Activated T-cell treated with anti-CD3 and anti-CD28 coated beads, Interleukin-2, amount 50 U/mL, for 72 hours (primary cell): ENCODE results near the gene CNNM3. TPM values are rescaled to one million over a fixed set of nuclear protein-coding genes. Genes with fewer than 3 reads are reported as not detected.
A peak's percentile ranks its signal among the peaks of the same experiment; 100 is the strongest.

ENCODE experiments used
- ATAC-seq, 2 donors: fragments of 150-1000 bp; cut with Tn5 transposase; replicated peaks in 1 of 2; 2 replicates each; pipeline ENCODE4 v1.10.0; 2021; ENCODE audit warnings: moderate library complexity in 2 of 2, mild to moderate bottlenecking in 1 of 2
- DNase-seq, 2 donors: peaks; one replicate each; pipeline ENCODE4 v3.0.0; 2021 to 2022; ENCODE audit warnings: mixed read lengths in 1 of 2
- H3K27ac Mint-ChIP-seq: one replicate; pipeline ENCODE4 v1.8.0; 2022; ENCODE audit warnings: mild to moderate bottlenecking, moderate library complexity, mixed read lengths
- H3K27me3 Mint-ChIP-seq: one replicate; pipeline ENCODE4 v1.8.0; 2022; ENCODE audit warnings: low read depth, mixed read lengths
- H3K36me3 Mint-ChIP-seq, 2 donors: one replicate each; pipeline ENCODE4 v1.8.0; 2022; ENCODE audit warnings: mixed read lengths in 2 of 2, mild to moderate bottlenecking in 1 of 2; ENCODE audit not compliant: insufficient read depth in 2 of 2
- H3K4me1 Mint-ChIP-seq: one replicate; pipeline ENCODE4 v1.8.0; 2022; ENCODE audit warnings: low read depth, mixed read lengths
- H3K4me3 Mint-ChIP-seq, 2 donors: one replicate each; pipeline ENCODE4 v1.8.0; 2022; ENCODE audit warnings: mild to moderate bottlenecking in 2 of 2, mixed read lengths in 2 of 2, moderate library complexity in 2 of 2
- H3K9me3 Mint-ChIP-seq, 2 donors: one replicate each; pipeline ENCODE4 v1.8.0; 2022; ENCODE audit warnings: mixed read lengths in 2 of 2
- total RNA-seq, 2 donors: library from RNA; stranded (reverse); gene quantifications; one replicate each; pipeline ENCODE4 v1.2.3, GENCODE V29; 2022

Gene CNNM3
- total RNA-seq, 2 donors from 2014 or later: 20.7 to 27.9 TPM

DNA sequence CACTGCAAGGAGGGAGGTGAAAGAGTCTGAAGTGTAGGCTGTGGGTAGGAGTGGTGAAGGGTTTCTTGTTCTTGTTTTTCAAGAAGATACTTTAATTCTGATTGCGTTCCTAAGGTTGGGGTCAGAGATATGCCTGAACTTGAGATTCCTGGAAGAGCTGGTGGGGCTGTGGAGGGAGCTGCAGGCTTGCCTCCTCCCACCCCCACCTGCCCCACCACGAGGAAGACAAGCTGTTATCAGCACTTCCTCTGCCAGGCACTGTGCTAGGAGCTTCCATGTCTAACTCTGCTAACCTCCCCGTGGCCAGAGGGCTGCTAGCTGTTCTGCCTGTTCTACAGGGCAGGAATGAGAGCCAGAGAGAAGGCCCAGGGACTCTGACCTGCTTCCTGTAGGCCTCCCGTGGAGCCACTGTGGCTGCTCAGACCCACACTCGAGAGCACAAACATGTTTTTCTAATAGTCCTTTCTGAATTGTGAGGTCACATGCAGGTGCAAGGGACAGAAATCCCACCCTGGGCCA is 14.0 kb downstream of the CNNM3 start:
- ATAC-seq (no peak), DNase-seq (no peak)
- Mint-ChIP-seq H3K27ac (peak overlapping the region; percentile 74), H3K27me3 (no peaks in the 10 kb centered on the region), H3K36me3 (peaks cover 4 to 17% of the 10 kb centered on the region in 2 donors), H3K9me3 (no peaks in the 10 kb centered on the region), H3K4me3 (no peak overlapping the region), H3K4me1 (no peaks in the 10 kb centered on the region)

DNA sequence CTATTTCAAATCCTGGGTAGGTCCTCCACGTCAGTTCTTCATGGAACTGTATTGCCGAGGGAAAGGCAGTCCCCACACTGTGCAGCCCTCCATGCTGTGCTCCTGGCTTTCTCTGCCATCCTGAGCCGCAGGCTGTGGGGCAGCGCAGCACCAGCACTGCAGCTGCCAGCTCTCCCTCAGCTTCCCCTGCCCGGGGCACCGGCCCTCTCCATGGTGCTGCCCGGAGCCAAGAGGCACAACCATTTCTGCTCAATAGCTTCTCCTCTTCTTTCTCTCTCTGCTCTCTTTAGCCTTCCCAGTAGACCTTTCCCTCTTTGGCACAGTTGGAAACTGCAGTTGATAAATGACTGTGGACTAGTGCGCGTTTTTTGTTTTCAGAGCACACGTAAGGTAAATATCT is 15.6 kb downstream of the CNNM3 start:
- Mint-ChIP-seq H3K27me3 (no peaks in the 10 kb centered on the region), H3K4me1 (no peaks in the 10 kb centered on the region), H3K9me3 (no peaks in the 10 kb centered on the region), H3K36me3 (peaks cover 4 to 17% of the 10 kb centered on the region in 2 donors), H3K27ac (no peak overlapping the region), H3K4me3 (no peak overlapping the region)
- DNase-seq: no peak
- no peak for ATAC-seq

DNA sequence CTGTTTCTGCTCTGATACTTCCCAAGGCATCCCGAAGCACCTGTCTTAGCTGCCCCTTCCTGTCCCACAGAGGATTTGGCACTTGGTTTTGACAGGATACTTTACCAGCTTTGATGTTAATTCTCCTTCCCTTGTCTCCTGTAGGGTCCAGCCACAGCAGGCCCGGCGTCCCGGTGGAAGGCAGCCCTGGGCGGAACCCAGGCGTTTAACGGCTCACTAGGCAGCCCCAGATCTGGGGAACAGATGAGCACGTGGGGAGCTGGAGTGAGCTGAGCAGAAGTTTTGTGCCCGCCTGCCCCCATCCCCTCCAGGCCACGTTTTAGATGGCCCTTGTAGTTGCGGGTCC is 16.3 kb downstream of the CNNM3 start:
- DNase-seq (no peak), ATAC-seq (no peak)
- no peak overlapping the region for H3K27ac Mint-ChIP-seq
- H3K27me3 Mint-ChIP-seq: no peaks in the 10 kb centered on the region
- H3K9me3 Mint-ChIP-seq: no peaks in the 10 kb centered on the region
- no peaks in the 10 kb centered on the region for H3K4me1 Mint-ChIP-seq
- H3K36me3 Mint-ChIP-seq: peaks cover 4 to 17% of the 10 kb centered on the region in 2 donors
- H3K4me3 Mint-ChIP-seq: no peak overlapping the region

DNA sequence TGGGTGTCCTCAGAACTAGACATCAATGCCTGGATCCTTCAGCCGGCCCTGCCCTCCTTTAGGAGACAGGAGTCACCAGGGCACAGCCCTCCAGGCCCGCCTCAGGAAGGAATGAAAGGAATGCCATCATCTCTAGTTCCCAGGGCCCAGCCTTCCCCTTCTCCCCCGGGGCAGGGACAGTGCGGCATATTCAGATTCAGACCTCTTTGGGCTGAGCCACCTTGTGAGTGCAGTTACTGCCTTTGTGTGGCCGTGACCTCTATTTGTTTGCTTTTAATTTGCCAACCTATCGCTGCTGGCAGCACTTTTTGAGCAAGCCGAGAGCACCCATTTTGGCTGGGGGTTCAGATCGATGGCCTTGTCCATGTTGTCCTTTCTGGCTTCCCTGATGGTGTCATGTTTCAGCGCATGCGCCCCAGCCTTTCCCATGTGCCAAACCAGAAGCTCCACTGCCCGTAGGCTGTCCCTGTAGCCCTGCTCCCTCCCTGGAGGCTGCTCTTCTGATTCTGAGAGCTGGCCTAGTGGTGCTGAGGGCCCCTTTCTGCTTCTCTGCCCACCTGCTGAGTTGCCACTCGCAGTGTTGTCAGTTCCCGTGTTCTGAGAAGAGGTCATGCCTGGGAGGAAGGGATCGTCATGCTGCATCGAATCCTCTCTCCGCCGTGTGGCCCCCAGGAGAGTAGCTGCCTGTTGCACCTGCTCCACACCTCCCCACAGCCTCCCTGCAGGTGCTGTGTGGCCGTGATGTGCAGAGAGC is 16.9 kb downstream of the CNNM3 start:
- Mint-ChIP-seq H3K27me3 (no peaks in the 10 kb centered on the region), H3K4me1 (no peaks in the 10 kb centered on the region), H3K27ac (no peak overlapping the region), H3K4me3 (no peak overlapping the region), H3K9me3 (no peaks in the 10 kb centered on the region), H3K36me3 (peaks cover 4 to 17% of the 10 kb centered on the region in 2 donors)
- no peak for DNase-seq
- no peak for ATAC-seq

DNA sequence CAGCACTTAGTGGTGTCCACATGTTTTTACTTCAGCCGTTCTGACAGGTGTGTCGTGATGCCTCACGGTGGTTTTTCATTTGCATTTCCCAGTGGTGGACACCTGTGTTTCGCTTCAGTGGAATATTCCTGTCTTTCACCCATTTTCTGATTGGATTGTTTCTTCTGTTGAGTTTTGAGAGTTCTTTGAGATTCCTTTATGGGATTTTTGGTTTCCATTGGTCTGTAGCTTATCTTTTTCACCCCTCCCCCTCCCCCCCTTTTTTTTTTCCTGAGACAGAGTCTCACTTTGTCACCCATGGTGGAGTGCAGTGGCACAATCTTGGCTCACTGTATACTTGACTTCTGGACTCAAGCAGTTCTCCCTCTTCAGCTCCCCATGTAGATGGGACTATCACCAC is 19.8 kb downstream of the CNNM3 start:
- Mint-ChIP-seq H3K4me3 (no peak overlapping the region), H3K4me1 (peaks cover 13% of the 10 kb centered on the region), H3K9me3 (no peaks in the 10 kb centered on the region), H3K27me3 (no peaks in the 10 kb centered on the region), H3K36me3 (peaks cover 0 to 5% of the 10 kb centered on the region in 2 donors), H3K27ac (no peak overlapping the region)
- DNase-seq (no peak), ATAC-seq (no peak)

DNA sequence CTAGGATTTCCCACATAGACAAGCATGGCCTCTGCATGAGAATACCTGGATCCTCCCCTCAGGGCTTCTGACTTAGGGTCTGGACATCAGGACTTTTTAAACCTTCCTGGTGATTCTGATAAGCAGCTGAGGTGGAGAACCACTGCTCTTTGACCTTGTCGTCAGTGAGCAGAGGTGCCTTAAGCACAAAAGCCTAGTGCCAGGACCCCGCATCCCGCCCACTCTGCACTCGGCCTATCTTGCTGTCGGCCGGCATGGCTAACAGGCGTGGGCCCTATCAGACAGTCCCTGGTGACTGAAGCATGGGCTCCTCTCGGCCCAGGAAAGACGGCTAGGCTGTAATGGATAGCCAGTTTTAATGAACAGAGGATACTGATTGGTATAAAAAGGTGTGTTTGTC is 21.5 kb downstream of the CNNM3 start:
- peaks cover 2% of the 10 kb centered on the region in 2 donors for H3K36me3 Mint-ChIP-seq
- DNase-seq: no peak
- no peak for ATAC-seq
- no peak overlapping the region for H3K4me3 Mint-ChIP-seq
- no peak overlapping the region for H3K27ac Mint-ChIP-seq
- no peaks in the 10 kb centered on the region for H3K27me3 Mint-ChIP-seq
- no peaks in the 10 kb centered on the region for H3K9me3 Mint-ChIP-seq
- H3K4me1 Mint-ChIP-seq: peaks cover 13% of the 10 kb centered on the region

DNA sequence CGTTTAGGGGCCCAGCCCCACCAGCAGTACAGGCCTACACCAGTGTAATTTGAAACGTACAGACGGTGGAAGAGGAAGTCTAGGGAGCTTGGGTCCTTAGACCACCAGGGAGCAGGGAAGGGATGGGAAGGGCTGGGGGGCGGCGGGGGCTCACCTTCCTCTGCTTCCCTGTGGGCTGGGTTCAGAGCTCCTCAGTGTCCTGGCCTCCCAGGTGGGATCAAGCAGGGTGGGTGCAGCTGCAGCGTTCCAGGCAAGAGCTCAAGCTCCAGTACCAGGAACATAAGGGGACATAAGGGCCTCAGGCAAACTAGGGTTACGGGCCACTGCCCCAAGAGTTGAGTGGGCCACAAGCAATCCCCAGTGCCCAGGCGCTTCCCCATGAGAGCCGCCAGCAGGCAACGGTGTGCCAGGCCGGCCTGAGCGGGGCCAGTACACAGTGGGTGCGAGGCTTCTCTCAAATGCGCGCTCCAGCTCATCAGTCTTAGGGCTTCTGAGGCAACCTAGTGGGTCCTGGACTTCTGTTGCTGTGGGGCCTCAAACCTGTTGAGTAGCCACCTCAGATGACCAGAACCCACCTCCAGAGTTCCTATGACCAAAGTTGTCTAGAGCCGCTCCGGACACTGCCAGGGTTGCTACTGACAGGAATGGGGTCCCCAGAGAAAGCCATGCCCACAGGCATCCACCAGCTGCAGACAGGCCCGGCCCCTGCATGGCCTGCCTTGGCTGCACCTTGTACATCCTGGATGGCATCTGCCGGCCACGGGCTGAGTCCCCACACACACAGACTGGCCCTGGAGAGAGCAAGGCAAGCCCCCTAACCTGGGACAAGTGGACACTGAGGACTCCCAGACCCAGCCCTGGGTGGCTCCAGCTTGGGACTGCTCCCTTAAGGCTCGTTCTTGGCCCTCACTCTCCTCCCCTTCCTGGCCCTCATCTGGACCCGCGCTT is 22.6 kb downstream of the CNNM3 start:
- Mint-ChIP-seq H3K4me3 (peak overlapping the region; percentile 33 to 75), H3K36me3 (peaks cover 0 to 2% of the 10 kb centered on the region in 2 donors), H3K27ac (peak overlapping the region; percentile 28), H3K27me3 (no peaks in the 10 kb centered on the region), H3K4me1 (peaks cover 13% of the 10 kb centered on the region), H3K9me3 (no peaks in the 10 kb centered on the region)
- ATAC-seq (peak in 1 of 2 donors; percentile 5), DNase-seq (no peak)

DNA sequence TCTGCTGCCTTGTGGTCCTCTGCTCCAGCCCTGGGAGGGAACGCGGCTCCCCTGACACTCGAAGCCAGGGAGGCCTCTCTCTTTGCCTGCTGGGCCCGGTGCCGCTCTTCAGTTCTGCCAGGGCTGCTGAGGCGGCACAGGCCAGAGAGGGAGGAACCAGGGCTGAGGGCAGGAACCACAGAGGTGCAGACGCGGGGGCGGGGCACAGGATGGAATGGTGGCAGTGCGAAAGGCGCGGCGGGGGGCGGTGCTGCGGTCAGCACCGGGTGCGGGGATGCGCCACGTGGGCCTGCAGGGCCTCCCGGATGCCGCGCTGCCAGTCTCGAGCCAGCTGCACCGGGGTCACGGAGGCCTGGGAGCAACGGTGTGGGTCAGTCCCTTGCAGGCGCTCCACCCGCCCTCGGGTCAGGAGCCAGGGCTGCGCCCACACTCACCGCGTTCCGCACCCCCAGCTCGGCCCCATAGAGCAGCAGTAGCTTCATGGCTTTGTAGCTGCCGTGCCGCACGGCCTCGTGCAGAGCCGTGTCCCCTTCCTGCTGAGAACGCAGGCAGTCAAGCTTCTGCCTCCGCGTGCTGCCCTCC is 23.3 kb downstream of the CNNM3 start:
- DNase-seq (peak; percentile 85 to 88), ATAC-seq (peak; percentile 94 to 95)
- H3K36me3 Mint-ChIP-seq: peaks cover 0 to 2% of the 10 kb centered on the region in 2 donors
- no peaks in the 10 kb centered on the region for H3K27me3 Mint-ChIP-seq
- peak overlapping the region; percentile 28 for H3K27ac Mint-ChIP-seq
- peaks cover 13% of the 10 kb centered on the region for H3K4me1 Mint-ChIP-seq
- peak overlapping the region; percentile 34 to 75 for H3K4me3 Mint-ChIP-seq
- no peaks in the 10 kb centered on the region for H3K9me3 Mint-ChIP-seq

DNA sequence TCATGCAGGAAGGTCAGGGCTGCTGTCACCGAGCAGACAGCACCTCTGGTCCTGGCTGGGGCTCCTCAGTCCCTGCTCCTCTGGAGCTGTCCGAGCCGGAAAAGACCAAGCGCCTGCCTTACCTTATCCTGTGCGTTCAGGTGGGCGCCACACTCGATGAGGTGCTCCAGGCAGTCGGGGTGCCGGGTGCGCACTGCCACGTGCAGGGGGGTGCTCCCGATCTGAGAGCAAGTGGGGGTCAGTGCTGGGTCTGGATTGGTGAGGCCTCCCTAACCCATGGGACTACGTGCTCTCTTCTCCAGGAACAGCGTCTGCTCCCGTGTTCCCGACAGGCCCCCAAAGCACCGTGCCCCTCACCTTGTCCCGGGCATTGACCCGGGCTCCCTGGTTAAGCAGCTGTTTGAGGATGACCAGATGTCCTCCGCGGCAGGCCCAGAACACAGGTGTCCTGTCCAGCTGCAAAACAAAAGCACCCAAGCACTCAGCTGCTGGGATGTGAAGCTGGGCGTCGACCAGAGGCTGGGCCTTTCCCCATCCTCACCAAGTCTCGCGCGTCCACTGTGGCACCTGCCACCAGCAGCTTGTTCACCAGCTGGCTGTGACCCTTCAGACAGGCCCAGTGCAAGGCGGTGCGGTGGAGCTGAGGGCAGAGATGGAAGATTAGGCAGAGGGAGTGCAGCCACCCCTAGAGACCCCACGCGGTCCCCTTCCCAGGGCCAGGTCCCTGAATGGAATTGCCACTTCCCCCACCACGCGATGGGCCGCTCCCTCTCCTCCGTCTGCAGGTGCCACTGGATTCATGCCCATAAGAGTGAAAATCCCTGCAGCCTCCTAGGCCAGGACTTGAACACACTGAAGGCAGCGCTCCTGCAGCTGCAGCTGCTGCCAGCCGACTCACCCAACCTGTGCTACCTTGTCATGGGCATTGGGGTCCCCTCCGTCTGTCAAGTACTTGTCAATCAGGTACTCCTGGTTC is 24.1 kb downstream of the CNNM3 start:
- Mint-ChIP-seq H3K27ac (no peak overlapping the region), H3K27me3 (no peaks in the 10 kb centered on the region), H3K4me3 (peak overlapping the region; percentile 28 to 34), H3K9me3 (no peaks in the 10 kb centered on the region), H3K36me3 (peaks cover 0 to 2% of the 10 kb centered on the region in 2 donors), H3K4me1 (peaks cover 13% of the 10 kb centered on the region)
- ATAC-seq (no peak), DNase-seq (no peak)

DNA sequence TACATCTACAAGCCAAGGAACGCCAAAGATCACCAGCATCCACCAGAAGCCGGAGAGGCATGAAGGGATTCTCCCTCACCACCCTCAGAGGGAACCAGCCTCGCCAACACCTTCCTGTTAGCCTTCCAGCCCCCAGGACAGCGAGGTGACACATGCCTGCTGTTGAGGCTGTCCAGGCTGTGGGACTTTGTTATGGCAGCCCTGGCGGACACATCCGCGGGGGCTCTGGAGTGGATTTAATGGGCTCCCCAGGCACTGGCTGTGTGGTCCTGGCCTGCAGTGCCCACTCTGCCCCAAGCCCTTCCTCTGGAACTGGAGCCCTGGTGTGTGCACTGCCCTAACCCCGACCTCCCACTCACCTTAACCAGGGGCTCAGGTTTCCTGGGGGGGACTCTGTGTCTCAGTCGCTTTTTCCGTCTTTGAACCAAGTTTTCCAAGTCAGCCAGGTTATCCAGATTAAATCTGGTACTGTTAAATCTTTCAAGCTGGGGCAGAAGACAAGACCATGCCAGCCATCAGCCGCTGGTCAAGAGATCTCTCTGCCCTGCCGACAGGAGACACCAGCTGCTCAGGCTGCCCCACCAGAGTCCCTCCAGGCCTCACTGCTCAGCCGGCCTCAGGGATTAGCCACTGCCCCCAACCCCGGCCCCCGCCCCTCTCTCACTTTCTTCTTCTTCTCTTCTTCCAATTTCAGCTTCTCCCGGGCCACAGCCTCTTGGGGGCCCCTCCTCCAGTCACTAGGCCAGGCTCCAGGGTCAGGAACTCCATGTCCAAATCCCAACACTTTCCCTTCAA is 25.8 kb downstream of the CNNM3 start:
- Mint-ChIP-seq H3K27ac (peak overlapping the region; percentile 75), H3K4me1 (peaks cover 13% of the 10 kb centered on the region), H3K27me3 (no peaks in the 10 kb centered on the region), H3K4me3 (no peak overlapping the region), H3K36me3 (peaks cover 1 to 2% of the 10 kb centered on the region in 2 donors), H3K9me3 (no peaks in the 10 kb centered on the region)
- no peak for ATAC-seq
- DNase-seq: no peak

DNA sequence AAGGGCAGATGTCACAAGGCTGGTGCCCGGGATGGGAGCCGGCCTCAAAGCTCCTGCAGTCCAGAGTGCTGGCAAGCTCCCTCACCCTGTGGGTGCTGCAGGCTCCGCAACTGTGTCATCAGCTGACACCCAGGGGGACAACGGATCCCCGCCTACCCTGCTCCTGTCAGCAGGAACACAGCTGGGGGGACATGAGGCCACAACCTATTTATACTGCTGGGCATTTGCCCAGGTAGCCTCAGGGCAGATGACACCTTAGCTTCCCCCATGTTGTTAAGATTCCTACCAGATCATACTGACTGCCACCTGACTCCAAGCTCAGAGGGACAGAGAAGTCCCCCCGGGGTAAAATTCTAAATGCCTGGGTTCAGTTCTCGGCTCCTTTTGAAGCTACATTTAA is 26.5 kb downstream of the CNNM3 start:
- DNase-seq (no peak), ATAC-seq (no peak)
- H3K9me3 Mint-ChIP-seq: no peaks in the 10 kb centered on the region
- peaks cover 2 to 7% of the 10 kb centered on the region in 2 donors for H3K36me3 Mint-ChIP-seq
- no peaks in the 10 kb centered on the region for H3K27me3 Mint-ChIP-seq
- no peak overlapping the region for H3K4me3 Mint-ChIP-seq
- H3K4me1 Mint-ChIP-seq: peaks cover 13% of the 10 kb centered on the region
- H3K27ac Mint-ChIP-seq: no peak overlapping the region
